NCI-H460 (cell line): ENCODE results near the gene CHCHD6. TPM values are rescaled to one million over a fixed set of nuclear protein-coding genes. Genes with fewer than 3 reads are reported as not detected.

ENCODE experiments used
- DNase-seq: peaks from one replicate; pipeline ENCODE4 v3.0.0-alpha.2; 2016; ENCODE audit warnings: low read depth; ENCODE audit errors: extremely low read depth
- total RNA-seq: library from RNA; depleted of rRNA; stranded (reverse); fragments of >200 nt; shearing (Covaris generic); gene quantifications from 2 replicates; pipeline ENCODE4 v1.2.3, GENCODE V29; 2014

CHCHD6 gene
- total RNA-seq, 1 experiment from 2014 or later, result 24.2 TPM

DNA sequence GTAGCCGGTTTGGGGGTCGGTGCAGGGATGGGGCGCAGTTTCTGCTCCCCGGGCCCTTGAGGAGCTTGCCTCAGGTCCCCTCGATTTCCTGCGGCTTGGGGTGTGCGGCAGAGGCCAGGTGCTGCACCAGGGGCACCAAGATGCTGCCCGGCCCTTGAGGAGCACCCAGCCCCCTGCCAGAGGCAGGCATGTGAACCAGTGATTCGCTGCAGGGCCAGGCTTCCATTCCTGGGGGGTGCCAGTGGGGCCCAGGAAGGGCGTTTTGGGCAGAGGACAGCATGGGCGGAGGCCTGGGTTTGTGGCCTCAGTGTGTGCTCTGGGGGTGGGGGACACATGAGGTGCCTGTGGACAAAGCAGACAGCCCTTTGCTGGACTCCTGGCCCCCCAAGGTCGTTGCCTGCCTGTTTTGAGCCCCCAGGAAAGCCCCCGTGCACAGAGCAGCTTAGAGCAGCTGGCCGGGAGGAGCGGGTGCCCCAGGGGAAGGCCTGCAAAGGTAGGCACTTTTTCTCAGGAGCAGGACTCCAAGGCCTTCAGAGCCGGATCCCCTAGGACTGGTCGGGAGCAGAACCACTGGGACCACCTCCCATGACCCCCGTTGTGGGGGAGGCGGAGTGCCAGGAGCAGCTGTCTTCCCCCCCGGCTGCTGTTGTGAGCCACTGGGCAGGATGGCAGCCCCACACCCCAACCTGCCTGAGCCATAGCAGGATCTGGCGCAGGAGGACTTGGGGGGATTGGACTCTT lies 280.5 kb downstream of the CHCHD6 start:
- no peak for DNase-seq

DNA sequence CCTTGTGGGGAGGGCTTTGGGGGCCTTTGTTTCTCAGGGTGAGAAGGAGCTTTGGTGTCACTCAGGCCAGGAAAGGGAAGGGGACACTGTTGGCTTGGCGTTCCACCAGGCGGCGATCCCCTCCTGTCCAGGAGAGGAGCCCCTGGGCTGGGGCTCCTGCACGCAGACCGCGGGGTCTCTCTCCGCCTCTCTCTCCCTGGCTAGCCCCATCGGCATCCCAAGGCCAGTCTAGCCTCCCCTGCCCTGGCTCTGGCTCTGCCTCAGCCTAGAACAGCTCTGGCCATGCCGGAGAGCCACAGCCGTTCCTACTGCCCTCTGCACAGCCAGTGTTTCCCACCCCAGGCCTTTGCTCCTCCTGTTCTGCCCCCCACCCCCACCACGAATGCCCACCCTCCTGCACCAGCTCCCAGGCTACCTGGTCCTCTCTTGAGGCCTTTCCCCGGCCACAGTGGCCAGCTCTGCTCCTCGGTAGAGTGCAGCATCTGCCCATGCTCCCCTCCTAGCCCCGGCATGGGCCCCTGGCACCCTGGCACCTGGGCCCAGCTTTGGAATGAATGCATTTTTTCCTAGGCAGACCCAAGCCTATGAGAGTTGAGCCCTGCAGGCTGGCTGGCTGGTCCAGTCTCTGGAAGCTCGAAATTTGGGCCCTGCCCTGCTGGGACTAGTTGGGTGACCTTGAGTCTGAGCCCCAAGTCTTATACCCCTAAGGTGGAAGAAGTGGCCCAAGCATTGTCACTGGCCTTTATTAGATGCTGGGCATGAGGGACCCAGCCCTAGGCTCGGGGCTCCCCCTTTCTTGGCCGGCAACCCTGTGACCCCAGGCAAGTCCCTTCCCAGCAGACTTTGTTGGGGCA lies 281.3 kb downstream of the CHCHD6 start:
- no peak for DNase-seq

DNA sequence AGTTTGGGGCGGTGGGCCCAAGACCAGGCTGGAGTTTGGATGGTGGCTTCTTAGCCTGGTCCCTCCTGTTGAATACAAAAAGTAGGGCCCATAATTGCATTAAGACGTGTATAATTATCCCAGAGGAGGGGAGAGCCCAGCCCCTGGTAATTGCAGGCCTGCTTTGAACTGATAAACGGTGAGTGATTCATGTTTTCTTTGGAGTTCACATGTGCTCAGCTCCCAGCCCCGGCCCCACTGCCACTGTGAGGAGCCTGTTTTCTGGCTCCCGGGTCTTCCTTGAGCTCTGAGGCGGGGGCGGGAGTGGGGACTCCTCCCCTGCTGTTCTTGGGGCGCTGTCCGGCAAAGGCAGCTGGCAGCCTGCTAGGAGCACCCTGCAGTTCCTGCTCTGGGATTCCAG lies 282.0 kb downstream of the CHCHD6 start:
- DNase-seq, result no peak

DNA sequence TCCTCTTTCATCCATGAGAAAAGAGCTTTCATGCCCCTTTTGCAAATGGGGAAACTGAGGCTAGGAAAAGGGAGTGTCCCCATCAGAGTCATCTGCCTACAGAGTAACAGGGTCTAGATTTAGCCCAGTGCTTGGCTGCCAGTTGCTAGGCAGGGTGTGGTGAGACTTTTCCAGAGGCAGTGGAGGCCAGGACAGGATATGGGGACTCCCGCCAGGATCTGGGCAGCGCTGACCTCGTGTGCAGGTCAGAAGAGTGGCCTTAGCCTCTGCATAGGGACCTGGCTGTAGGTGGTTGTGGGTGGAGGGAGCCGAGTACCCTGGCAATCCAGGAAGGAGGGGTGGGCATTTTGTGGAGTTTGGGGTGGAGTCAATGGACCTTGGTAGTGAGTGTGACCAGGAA lies 283.1 kb downstream of the CHCHD6 start:
- DNase-seq, result no peak

DNA sequence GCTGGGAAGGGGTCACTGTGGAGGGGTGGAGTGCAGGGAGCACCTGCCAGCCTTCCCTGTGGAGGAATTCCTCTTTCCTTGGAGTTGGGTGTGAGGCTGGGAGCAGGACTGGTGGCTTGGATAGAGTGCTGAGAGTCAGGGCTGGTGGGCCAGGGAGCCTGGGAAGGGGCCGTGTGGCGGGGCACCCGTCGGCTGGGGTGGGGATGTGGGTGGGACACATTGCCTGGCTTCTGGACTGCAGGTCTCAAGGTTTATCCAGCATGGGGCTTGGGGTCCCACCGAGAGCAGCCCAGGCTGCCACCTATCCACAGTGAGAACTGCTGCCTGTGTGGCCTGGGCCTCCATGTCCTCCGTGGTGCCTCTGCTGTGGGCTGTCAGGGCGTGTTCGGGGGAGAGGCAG lies 283.6 kb downstream of the CHCHD6 start:
- no peak for DNase-seq

DNA sequence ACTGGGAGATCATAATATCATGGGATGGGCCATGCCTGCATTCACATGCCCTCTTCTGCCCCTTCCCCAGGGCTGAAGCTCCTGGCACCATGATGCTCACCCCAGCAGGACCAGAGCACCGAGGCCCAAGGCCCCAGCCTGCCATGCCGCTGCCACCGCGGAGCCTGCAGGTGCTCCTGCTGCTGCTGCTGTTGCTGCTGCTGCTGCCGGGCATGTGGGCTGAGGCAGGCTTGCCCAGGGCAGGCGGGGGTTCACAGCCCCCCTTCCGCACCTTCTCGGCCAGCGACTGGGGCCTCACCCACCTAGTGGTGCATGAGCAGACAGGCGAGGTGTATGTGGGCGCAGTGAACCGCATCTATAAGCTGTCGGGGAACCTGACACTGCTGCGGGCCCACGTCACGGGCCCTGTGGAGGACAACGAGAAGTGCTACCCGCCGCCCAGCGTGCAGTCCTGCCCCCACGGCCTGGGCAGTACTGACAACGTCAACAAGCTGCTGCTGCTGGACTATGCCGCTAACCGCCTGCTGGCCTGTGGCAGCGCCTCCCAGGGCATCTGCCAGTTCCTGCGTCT lies 284.5 kb downstream of the CHCHD6 start:
- no peak for DNase-seq

DNA sequence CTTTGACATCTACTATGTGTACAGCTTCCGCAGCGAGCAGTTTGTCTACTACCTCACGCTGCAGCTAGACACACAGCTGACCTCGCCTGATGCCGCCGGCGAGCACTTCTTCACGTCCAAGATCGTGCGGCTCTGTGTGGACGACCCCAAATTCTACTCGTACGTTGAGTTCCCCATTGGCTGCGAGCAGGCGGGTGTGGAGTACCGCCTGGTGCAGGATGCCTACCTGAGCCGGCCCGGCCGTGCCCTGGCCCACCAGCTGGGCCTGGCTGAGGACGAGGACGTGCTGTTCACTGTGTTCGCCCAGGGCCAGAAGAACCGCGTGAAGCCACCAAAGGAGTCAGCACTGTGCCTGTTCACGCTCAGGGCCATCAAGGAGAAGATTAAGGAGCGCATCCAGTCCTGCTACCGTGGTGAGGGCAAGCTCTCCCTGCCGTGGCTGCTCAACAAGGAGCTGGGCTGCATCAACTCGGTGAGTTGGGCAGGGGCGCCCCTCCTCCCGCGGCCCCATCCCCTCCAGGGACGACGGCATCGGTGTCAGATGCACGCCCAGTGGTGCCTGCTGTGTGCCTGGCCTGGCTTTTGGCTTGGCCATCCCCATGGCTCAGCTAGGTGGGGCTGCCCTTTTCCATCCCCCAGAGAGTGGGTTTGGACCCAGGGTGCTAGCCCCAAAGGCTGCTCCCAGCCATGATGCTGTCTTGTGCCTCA lies 285.4 kb downstream of the CHCHD6 start:
- DNase-seq, result no peak

DNA sequence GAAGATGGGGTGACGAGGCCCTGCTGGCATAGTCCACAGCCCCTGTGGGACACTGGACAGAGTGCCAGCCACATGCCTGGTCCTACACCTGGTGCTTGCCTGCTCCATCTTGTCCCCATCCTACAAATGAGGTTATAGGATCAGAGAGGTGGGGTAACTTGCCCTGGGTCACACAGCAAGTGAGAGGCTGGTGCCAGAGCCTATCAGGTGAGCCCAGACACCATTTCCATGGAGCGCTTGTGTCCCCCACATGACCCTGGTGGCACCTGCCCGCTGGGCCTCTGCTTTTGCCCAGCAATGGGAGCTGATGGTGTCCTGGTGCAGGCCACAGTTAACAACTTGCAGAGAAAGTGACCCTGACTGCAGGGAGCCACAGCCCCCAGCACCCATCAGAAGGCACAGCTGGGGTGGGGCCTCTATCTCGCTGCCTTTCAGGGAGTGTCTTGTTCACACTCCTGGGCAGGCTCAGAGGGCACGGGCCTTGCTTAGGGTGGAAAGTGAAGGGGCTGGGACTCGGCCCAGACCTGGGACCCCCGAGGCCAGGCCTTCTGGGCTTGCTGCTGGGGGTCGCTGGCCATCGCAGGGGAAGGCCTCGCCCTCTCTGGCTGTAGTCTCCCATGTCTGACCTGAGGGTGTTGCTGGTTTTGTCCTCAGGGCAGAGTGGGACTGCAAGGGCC lies 286.1 kb downstream of the CHCHD6 start:
- no peak for DNase-seq

DNA sequence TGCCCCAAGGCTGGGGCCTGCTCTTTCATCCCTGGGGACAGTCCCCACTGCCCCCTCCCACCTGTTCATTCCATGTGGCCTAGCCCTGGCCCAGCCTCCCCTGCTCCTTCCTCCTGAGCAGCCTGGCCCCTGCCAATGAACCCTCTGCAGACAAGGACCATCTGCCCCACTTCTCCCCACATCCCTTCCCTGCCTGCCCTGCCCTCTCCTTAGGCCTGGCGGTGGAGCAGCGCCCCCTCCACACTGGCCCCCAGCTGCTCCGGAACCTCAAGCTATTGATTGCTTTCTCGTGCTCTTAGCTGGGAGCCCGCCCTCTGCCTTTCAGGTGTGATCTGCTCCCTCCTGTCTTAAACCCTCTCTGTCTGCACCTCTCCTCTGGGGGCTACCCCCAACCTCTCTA lies 286.9 kb downstream of the CHCHD6 start:
- DNase-seq, result no peak

DNA sequence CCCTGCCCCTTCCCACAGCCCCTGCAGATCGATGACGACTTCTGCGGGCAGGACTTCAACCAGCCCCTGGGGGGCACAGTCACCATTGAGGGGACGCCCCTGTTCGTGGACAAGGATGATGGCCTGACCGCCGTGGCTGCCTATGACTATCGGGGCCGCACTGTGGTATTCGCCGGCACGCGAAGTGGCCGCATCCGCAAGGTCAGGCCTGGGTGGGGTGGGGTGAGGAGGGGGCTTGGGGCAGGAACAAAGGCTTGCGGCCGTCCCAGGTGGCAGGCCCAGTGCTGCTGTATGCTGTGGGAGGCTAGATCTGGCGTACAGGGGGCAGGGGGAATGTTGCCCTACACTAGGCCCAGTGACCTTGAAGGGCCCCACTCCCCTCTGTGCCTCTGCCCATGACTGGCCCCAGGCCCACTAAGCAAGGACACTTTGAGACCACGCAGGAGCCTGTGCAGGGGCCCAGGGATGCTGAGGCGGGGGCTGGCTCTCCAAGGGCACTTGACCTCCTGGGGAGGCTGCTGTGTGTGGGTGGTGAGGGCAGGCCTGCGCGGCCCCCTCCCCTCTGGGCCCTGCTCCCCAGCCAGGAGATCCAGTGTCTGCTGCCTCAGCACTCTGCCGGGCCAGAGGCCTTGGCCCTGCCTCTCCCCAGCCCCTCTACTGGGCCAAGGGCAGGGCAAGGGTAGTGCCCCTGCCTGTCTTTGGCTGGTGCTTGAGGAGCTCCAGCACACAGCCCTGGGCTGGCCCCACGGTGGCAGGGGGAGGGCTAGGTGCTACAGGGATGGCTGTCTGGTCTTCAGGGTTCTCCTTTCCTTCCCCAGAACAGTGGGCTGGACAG lies 287.5 kb downstream of the CHCHD6 start:
- no peak for DNase-seq

DNA sequence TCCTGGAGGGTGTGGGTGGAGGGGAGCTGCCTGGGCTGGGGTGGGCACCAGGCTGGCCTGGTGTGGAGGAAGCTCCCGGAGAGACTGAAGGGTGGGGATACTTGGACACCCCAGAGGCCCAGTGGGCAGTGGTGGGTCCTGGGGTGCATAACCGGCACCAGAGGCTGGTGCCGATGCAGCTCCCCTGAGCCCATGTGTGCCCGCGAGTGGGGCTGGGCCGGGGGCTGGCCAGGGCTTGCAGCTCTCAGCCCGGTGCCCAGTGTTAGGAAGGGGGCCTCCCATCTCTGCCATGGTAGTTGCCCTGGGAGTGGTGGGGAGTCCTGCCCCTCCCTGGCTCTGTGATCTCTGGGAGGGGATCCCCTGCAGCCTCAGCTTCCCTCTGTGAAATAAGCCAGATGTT lies 288.2 kb downstream of the CHCHD6 start:
- no peak for DNase-seq

DNA sequence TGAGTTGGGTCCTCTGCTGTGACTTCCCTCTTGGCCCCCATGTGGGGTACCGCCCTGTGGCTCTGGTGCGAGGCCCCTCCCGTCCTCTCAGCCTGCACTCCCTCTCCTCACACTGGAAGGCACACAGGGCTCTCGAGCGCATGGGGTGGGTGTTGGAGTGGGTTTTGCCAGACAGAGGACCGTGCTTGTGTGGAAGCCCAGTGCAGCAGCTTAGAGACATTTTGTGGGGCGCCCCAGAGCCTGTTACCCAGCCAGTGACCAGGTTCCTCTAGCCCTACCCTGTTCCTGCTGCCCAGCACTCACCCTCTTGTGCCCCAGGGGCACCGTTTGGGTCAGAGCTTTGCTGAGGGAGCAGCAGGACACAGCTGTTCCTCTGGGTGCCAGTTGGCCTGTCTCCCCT lies 288.7 kb downstream of the CHCHD6 start:
- no peak for DNase-seq

DNA sequence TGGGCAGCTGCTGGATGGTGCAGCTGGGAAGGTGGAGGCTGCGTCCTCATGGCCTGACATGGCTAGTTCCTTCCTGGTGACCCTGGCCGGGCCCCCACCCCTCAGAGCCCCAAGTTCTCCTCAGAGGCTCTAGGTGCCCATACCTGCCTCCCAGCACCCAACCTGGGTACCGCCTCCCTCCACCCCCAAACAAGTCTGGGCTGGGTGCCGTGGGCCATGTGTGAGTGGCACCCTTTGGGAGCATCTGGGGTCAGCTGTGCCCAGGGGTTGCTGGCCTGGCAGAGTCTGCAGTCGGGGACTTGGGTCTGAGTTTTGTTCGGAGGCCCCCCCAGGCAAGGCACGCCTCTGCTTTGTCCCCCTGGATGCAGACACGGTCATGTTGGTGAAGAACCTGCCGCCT lies 289.4 kb downstream of the CHCHD6 start:
- no peak for DNase-seq

DNA sequence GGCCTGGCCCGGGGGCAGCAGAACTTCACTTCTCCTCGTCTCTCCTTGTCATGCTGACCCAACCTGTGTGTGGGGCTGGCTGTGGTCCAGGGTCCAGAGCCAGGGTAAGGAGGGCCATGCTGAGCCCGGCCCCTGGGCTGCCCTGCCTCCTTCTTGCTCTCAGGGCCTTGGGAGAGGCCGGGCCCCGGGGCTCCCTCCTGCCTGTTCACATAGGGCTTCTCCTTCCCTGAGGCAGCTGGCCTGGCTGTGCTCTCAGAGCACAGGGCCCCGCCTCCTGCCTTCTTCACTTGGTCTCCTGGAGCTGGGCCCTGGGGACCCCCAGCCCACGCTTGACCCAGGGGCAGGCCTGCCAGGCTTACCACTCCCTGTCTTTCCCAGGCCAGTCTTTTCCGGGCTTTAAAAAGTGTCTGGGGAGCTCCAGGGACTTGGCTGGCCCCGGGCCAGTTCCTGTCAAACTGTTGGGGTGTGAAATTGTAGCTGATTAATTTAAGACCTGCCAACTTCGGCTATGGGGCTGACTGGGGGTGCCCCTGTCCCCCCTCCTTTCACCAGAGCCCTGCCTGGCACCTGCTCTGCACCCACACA lies 290.7 kb downstream of the CHCHD6 start:
- no peak for DNase-seq

DNA sequence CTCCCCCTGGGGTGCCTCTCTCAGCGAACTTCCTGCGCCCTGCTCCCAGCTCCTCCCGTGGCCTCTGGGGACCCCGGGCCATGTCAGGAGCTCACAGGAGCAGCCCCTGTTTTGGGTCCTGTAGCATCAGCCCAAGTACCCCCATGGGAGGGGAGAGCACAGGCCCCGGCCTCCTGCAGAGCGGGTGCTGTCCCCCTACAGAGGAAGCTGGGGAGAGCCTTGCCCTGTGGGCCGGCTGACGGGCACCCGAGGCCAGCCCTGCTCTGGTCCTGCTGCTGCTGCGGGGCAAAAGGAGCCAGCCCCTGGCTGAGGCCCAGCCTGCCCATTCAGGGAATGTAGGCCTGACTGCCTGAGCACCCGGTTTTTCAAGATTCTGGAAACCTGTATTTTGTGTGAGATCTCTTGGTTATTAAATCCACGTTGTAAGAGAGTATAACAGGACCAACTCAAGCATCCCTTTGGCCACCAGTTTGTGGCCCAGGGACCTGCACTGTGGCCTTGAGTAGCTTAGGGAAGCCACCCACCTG lies 291.3 kb downstream of the CHCHD6 start:
- no peak for DNase-seq

DNA sequence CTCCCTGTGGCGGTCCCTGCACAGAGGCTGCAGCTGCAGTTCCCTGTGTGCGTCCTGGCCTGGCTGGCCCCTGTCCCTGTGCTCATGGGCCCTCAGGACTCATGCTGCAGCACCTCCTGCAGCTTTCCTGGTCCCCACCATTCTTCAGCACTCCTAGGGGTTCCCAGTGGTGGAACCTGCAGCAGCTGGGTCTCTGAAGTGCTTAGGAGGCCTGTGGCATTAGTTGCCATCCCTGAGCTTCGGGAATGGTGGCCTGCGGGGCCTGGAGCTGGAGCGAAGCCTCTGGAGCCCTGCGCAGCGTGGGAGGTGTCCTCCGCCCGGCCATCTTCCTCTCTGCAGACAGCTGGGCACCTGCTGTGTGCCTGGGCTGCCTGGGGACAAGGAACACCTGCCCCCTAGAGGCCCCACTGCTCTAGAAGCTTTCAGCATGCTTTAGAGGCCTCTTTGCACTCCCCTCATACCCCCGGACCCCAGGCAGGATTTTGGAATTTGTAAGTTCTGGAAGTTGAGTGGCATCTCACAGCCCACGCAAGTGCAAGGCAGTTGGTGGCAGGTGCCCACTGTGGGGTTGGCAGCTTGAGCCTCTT lies 292.0 kb downstream of the CHCHD6 start:
- DNase-seq, result no peak

DNA sequence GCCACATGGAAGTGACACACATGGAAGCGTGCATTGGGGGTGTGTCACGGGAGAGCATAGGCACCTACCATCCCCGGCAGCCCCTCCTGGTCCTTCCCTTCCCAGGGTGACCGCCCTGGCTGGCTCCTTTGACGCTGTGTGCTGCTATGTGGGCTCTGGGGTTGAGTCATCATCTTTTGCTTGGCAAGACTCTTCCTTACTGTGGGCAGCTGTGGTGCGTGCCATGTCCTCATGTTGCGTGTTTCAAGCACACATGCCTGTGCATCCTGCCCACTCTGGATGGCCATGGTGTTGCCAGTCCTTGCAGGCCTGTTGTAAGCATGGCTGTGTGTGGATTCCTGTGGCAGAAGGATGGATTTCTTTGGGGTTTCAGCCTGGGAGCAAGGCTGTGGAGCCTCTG lies 292.9 kb downstream of the CHCHD6 start:
- DNase-seq, result no peak

DNA sequence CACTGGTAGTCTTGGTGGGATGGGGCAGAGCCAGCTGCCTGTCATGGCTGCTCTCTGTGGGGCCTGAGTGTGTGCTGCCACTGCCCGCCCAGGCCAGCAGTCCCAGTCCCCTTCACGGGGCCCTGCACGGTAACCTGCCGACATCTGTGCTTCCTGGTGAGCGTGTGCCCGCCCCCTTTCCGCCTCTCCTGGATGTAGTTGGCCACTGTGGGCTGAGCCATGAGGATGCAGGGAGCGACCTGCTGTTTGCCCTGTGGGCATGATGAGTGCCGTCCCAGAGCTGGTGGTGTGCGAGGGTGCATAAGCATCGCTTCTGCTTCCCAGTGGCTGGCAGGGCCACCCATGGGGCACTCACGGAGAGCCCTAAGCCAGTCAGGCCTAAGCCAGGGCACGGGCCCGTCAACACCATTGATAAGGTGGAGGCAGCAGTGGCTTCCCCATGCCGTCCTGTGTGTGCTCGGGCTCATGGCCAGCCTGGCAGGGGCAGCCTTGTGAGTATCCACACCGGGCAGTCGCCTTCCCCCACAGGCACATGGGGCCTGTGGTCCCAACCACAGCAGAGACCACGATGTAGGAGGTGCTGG lies 293.5 kb downstream of the CHCHD6 start:
- no peak for DNase-seq
